Omental fat pad (tissue), 4 donors: Measurements from ENCODE around the gene TBC1D24. TPM values are rescaled to one million over a fixed set of nuclear protein-coding genes. Genes with fewer than 3 reads are reported as not detected.

ENCODE experiments used
- ATAC-seq: fragments of 150-250 bp; one replicate; pipeline ENCODE4 v1.9.1; 2016; ENCODE audit warnings: mild to moderate bottlenecking, moderate library complexity; ENCODE audit not compliant: low FRiP score
- DNase-seq: peaks from one replicate; pipeline ENCODE4 v3.0.0-alpha.2; 2019; ENCODE audit warnings: low spot score
- CTCF ChIP-seq, 3 donors: fragments of 450-650 bp; IDR thresholded peaks; one replicate each; pipeline ENCODE4 v1.5.1; 2016 to 2017; ENCODE audit warnings: antibody characterized with exemption in 3 of 3, mild to moderate bottlenecking in 3 of 3, moderate library complexity in 2 of 3
- total RNA-seq, 4 donors: library from RNA; depleted of rRNA; stranded (reverse); fragments of >200 nt; gene quantifications; one replicate each; pipeline ENCODE4 v1.1.0, GENCODE V29; 2016

Gene TBC1D24
- total RNA-seq, 4 donors from 2014 or later: 10.4 to 19.4 (median 13.0) TPM

GRCh38 chr16:2482708-2483534 lies 8.0 kb downstream of the TBC1D24 start:
- ATAC-seq (peak; percentile 34), DNase-seq (no peak)
- no peak for TF ChIP-seq CTCF (IDR thresholded peaks at IDR 0.05)

GRCh38 chr16:2483939-2484897 lies 9.3 kb downstream of the TBC1D24 start:
- no peak for TF ChIP-seq CTCF (IDR thresholded peaks at IDR 0.05)
- DNase-seq (no peak), ATAC-seq (no peak)

- no peak for TF ChIP-seq CTCF (IDR thresholded peaks at IDR 0.05)
- no peak for ATAC-seq
- no peak for DNase-seq
Observed at GRCh38 chr16:2484898-2485508, 10.1 kb downstream of the TBC1D24 start.

GRCh38 chr16:2485811-2486507 lies 11.0 kb downstream of the TBC1D24 start:
- TF ChIP-seq CTCF (IDR thresholded peaks at IDR 0.05): no peak
- ATAC-seq (no peak), DNase-seq (no peak)

- DNase-seq: no peak
- ATAC-seq: no peak
- no peak for TF ChIP-seq CTCF (IDR thresholded peaks at IDR 0.05)
Observed at GRCh38 chr16:2486645-2487516, 12.0 kb downstream of the TBC1D24 start.

- ATAC-seq (no peak), DNase-seq (no peak)
- TF ChIP-seq CTCF (IDR thresholded peaks at IDR 0.05): no peak
Observed at GRCh38 chr16:2487517-2487842, 12.6 kb downstream of the TBC1D24 start.
